Measurements from ENCODE around the gene STAT4. TPM values are rescaled to one million over a fixed set of nuclear protein-coding genes. Genes with fewer than 3 reads are reported as not detected.

The STAT4 gene
- total RNA-seq, 1 experiment from 2014 or later: 0.33 TPM

DNA sequence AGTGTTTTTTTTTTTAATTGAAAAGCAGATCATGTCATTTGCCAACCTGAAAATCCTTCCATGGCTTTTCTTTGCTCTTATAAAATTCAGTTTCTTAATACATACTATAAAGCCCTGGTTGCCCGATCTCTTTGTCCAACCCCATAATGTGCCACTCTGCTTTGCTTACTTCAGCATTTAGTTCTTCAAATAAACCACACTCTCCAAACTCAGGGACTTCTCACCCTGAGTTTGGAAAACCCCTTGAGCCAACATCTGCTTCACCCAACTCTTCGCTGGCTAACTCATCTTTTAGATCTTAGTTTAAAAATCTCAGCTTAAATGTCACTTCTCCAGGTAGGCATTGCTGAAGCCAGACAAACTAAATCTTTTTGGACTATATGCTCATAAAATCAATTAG is 135.6 kb downstream of the STAT4 start:
- DNase-seq: no peak
- Histone ChIP-seq H3K27me3 (ENCODE audit: insufficient read depth, low read length) (peaks cover 3% of the 10 kb centered on the region; the same call in 1 of the 2 replicates), H3K56ac (ENCODE audit: insufficient read length, low read depth, low read length) (no peak overlapping the region), H4K91ac (ENCODE audit: insufficient read length, low read depth, low read length) (no peak overlapping the region), H3K18ac (ENCODE audit: insufficient read length, low read depth, low read length) (no peak overlapping the region), H2BK20ac (ENCODE audit: low read depth, low read length, poor library complexity, severe bottlenecking) (no peak overlapping the region), H3K27ac (ENCODE audit: insufficient read length, low read depth, low read length) (no peak overlapping the region), H4K5ac (ENCODE audit: insufficient read length, low read depth, low read length) (no peak overlapping the region), H3K23ac (ENCODE audit: insufficient read length, low read depth, low read length) (no peak overlapping the region), H3K79me2 (ENCODE audit: insufficient read depth, low read length) (peaks cover 2% of the 10 kb centered on the region; the same call in 1 of the 2 replicates), H2BK12ac (ENCODE audit: insufficient read length, low read depth, low read length) (no peak overlapping the region), H3K79me1 (ENCODE audit: insufficient read depth, low read depth, low read length, poor library complexity, severe bottlenecking) (no peaks in the 10 kb centered on the region), H4K20me1 (ENCODE audit: control insufficient read depth, insufficient read depth, insufficient read length) (no peaks in the 10 kb centered on the region), H3K4me1 (ENCODE audit: insufficient read depth, low read length) (0 out of 2 replicates have a peak, but pooled peaks cover 2% of the 10 kb centered on the region), H2BK120ac (ENCODE audit: low read depth, low read length, poor library complexity, severe bottlenecking) (no peak overlapping the region), H3K9me3 (ENCODE audit: control insufficient read depth, low read depth, low read length) (no peaks in the 10 kb centered on the region), H3K4ac (ENCODE audit: low read depth, low read length) (no peak overlapping the region), H3K4me2 (ENCODE audit: insufficient read depth, insufficient read length, low read length) (no peak overlapping the region), H3K23me2 (ENCODE audit: insufficient read length, low read depth, low read length, poor library complexity, severe bottlenecking) (peaks cover 7% of the 10 kb centered on the region), H3K14ac (ENCODE audit: insufficient read depth, low read length) (no peak overlapping the region), H2BK15ac (ENCODE audit: low read depth, low read length) (no peak overlapping the region), H3K9ac (ENCODE audit: extremely low read depth, insufficient read length, low read length) (no peak overlapping the region), H2AFZ (ENCODE audit: low read length) (no peak overlapping the region), H2BK5ac (ENCODE audit: insufficient read length, low read length) (no peak overlapping the region), H3T11ph (ENCODE audit: low read length) (no peak overlapping the region), H2AK5ac (ENCODE audit: insufficient read length, low read length) (no peak overlapping the region), H4K8ac (replicated peaks; ENCODE audit: insufficient read length, low read depth, low read length) (no peak overlapping the region)
- TF ChIP-seq, protein P1, sequence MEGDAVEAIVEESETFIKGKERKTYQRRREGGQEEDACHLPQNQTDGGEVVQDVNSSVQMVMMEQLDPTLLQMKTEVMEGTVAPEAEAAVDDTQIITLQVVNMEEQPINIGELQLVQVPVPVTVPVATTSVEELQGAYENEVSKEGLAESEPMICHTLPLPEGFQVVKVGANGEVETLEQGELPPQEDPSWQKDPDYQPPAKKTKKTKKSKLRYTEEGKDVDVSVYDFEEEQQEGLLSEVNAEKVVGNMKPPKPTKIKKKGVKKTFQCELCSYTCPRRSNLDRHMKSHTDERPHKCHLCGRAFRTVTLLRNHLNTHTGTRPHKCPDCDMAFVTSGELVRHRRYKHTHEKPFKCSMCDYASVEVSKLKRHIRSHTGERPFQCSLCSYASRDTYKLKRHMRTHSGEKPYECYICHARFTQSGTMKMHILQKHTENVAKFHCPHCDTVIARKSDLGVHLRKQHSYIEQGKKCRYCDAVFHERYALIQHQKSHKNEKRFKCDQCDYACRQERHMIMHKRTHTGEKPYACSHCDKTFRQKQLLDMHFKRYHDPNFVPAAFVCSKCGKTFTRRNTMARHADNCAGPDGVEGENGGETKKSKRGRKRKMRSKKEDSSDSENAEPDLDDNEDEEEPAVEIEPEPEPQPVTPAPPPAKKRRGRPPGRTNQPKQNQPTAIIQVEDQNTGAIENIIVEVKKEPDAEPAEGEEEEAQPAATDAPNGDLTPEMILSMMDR (conservative IDR thresholded peaks at IDR 0.05): no peak
- Mint-ChIP-seq H3K9me3 (peaks cover 0 to 4% of the 10 kb centered on the region in 2 experiments; a peak in 1 of 5 replicates), H3K4me3 (no peak overlapping the region), H3K36me3 (ENCODE audit: insufficient read depth in 1 of 3, low read depth in 3 of 3) (peaks cover 0 to 5% (median under 1%) of the 10 kb centered on the region in 3 experiments; a peak in 2 of 7 replicates), H3K4me1 (no peaks in the 10 kb centered on the region), H3K27ac (no peak overlapping the region), H3K27me3 (ENCODE audit: low read depth) (peaks cover 10% of the 10 kb centered on the region)
- no CpG with 5 or more reads among the region's 2 CpGs for WGBS (ENCODE audit: extremely low coverage, insufficient read length, low lambda C conversion rate)
